Activated CD8-positive, alpha-beta T cell treated with anti-CD3 and anti-CD28 coated beads for 36 hours (primary cell): Measurements from ENCODE around the gene CYB5A. TPM values are rescaled to one million over a fixed set of nuclear protein-coding genes. Genes with fewer than 3 reads are reported as not detected.

Source experiments
- ATAC-seq: fragments of 200-7000 bp; cut with Tn5 transposase; one replicate; pipeline ENCODE4 v1.10.0; 2021; ENCODE audit warnings: mild to moderate bottlenecking, moderate library complexity
- CTCF ChIA-PET: fragments of 350-600 bp; sonication (Branson Sonifier 250); formaldehyde crosslinking; loops from one replicate; lab custom pipeline; 2021; ENCODE audit warnings: antibody characterized with exemption; lab: Charles Lee
- POLR2A ChIA-PET: fragments of 350-600 bp; sonication (Branson Sonifier 250); formaldehyde crosslinking; loops from one replicate; lab custom pipeline; 2021; ENCODE audit warnings: antibody characterized with exemption; lab: Charles Lee
- DNase-seq: peaks from one replicate; pipeline ENCODE4 v3.0.0-alpha.2; 2020
- H3K27ac Mint-ChIP-seq: one replicate; pipeline ENCODE4 v1.8.0; 2021; ENCODE audit warnings: mild to moderate bottlenecking, mixed read lengths
- H3K27me3 Mint-ChIP-seq: one replicate; pipeline ENCODE4 v1.8.0; 2021; ENCODE audit warnings: mixed read lengths
- H3K36me3 Mint-ChIP-seq: one replicate; pipeline ENCODE4 v1.8.0; 2021; ENCODE audit warnings: low read depth, mixed read lengths
- H3K4me1 Mint-ChIP-seq: one replicate; pipeline ENCODE4 v1.8.0; 2021; ENCODE audit warnings: low read depth, mixed read lengths
- H3K4me3 Mint-ChIP-seq: one replicate; pipeline ENCODE4 v1.8.0; 2021; ENCODE audit warnings: mild to moderate bottlenecking, moderate library complexity, mixed read lengths
- H3K9me3 Mint-ChIP-seq: one replicate; pipeline ENCODE4 v1.8.0; 2021; ENCODE audit warnings: mixed read lengths
- intact Hi-C: fragments of 100-400 bp; cut with micrococcal nuclease; formaldehyde crosslinking; loops from one replicate; pipeline ENCODE4 v1.10.0; 2022
- total RNA-seq, 2 experiments: library from RNA; stranded (reverse); gene quantifications; one replicate each; pipeline ENCODE4 v1.2.3, GENCODE V29; 2021
- TF ChIP-seq, protein P1 (sequence below): fragments of 200-600 bp; IDR thresholded peaks from one replicate; pipeline ENCODE4 v1.8.0; 2022; ENCODE audit warnings: antibody characterized with exemption, mild to moderate bottlenecking

CYB5A gene
- total RNA-seq, 2 experiments from 2014 or later: 60.2 to 62.4 TPM

DNA sequence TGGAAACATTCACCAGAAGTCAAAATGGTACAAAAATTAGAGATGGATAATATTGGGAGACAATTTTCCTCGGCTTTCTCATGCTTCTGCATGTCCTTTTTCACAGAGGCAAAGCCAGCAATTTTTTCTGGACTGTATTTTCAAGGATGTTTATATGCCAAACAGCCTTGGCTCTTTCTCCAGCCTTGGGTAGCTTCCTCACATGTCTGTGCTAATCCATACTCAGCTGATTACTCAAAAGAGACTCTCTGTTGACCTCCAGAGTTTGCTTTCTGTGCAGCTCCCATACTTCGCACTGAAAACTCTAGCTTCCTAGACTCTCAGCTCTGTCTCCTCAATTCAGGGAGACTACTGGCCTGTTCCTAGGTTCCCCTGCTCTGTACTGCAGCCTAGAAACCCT is 34.5 kb upstream of the CYB5A start:
- Mint-ChIP-seq H3K4me3 (no peak overlapping the region), H3K27me3 (peaks cover 5% of the 10 kb centered on the region), H3K9me3 (no peaks in the 10 kb centered on the region), H3K36me3 (no peaks in the 10 kb centered on the region), H3K4me1 (no peaks in the 10 kb centered on the region), H3K27ac (no peak overlapping the region)
- ATAC-seq: no peak
- intact Hi-C loops: no loop called here
- ChIA-PET CTCF (no interaction called here), POLR2A (no interaction called here)
- DNase-seq: no peak
- TF ChIP-seq, protein P1, sequence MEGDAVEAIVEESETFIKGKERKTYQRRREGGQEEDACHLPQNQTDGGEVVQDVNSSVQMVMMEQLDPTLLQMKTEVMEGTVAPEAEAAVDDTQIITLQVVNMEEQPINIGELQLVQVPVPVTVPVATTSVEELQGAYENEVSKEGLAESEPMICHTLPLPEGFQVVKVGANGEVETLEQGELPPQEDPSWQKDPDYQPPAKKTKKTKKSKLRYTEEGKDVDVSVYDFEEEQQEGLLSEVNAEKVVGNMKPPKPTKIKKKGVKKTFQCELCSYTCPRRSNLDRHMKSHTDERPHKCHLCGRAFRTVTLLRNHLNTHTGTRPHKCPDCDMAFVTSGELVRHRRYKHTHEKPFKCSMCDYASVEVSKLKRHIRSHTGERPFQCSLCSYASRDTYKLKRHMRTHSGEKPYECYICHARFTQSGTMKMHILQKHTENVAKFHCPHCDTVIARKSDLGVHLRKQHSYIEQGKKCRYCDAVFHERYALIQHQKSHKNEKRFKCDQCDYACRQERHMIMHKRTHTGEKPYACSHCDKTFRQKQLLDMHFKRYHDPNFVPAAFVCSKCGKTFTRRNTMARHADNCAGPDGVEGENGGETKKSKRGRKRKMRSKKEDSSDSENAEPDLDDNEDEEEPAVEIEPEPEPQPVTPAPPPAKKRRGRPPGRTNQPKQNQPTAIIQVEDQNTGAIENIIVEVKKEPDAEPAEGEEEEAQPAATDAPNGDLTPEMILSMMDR: no peak

DNA sequence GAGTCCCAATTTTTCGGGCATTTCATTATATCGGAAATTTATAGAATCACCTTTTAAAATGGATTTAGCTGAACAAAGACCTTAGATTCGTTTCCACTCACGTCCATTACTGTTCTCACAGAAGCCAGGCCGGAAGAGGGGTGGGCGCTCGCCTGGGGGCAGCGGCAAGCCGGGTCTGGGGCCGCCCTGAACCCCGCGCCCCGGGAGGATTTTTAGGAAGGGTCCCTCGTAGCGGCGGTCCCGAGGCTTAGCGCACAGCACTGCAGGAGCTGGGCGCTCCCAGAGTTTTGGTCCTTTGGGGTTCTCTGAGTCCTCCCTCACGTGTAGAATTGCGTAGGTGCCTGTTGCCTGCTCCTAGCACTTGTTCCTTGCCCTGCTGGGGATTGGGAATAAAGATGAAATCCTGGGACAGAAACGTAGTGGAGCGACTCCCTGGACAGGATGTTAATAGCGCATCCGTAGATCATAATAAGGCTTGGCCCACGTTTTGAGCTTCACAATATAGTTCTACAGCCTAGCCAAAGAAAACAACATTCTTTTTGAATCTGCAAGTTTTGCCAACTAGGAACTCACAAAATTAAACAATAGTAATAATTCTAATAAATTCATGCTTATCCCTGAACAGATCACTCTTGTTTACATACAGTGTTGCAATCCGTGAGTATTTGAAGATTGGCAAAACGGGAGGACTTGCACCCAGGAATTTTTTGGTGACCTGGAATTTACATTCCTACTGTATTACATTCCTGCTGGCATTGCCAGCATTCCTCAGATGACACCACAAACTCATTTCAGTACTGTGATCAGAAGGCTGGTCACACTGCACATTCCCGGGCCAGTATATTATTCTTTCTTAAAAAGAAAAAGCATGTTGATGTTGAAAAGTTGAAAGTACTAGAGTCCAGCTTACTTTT is 24.8 kb upstream of the CYB5A start:
- H3K9me3 Mint-ChIP-seq: no peaks in the 10 kb centered on the region
- ChIA-PET POLR2A (interaction anchor here (0.7 kb wide), 1 partner anchor 1720 kb away, joined by 3 read pairs; no protein-coding TSS in a partner anchor), CTCF (interaction anchor here (1.1 kb wide), 1 partner anchor 177 kb away, joined by 3 read pairs; no protein-coding TSS in a partner anchor)
- no peaks in the 10 kb centered on the region for H3K4me1 Mint-ChIP-seq
- H3K36me3 Mint-ChIP-seq: no peaks in the 10 kb centered on the region
- H3K4me3 Mint-ChIP-seq: no peak overlapping the region
- no peak for DNase-seq
- no peak overlapping the region for H3K27ac Mint-ChIP-seq
- no peaks in the 10 kb centered on the region for H3K27me3 Mint-ChIP-seq
- no peak for ATAC-seq
- TF ChIP-seq, protein P1: no peak
- intact Hi-C loops: no loop called here

- no peaks in the 10 kb centered on the region for H3K36me3 Mint-ChIP-seq
- ChIA-PET CTCF (no interaction called here), POLR2A (interaction anchor here (0.7 kb wide), 1 partner anchor 1721 kb away, joined by 3 read pairs; no protein-coding TSS in a partner anchor)
- TF ChIP-seq, protein P1: no peak
- H3K4me1 Mint-ChIP-seq: no peaks in the 10 kb centered on the region
- H3K27me3 Mint-ChIP-seq: peaks cover 2% of the 10 kb centered on the region
- no peak within 1 kb of the TSS for H3K27ac Mint-ChIP-seq
- no peaks in the 10 kb centered on the region for H3K9me3 Mint-ChIP-seq
- ATAC-seq: no peak
- H3K4me3 Mint-ChIP-seq: no peak within 1 kb of the TSS
- no peak for DNase-seq
- intact Hi-C loops: no loop called here
These were observed 23.9 kb upstream of the CYB5A start, which contains the start of gene C18orf63 for GRCh38 chr18:74315464-74316256. Gene C18orf63 (plus strand): TSS chr18:74315839. CDS start chr18:74317866, 2,027 bp downstream.

DNA sequence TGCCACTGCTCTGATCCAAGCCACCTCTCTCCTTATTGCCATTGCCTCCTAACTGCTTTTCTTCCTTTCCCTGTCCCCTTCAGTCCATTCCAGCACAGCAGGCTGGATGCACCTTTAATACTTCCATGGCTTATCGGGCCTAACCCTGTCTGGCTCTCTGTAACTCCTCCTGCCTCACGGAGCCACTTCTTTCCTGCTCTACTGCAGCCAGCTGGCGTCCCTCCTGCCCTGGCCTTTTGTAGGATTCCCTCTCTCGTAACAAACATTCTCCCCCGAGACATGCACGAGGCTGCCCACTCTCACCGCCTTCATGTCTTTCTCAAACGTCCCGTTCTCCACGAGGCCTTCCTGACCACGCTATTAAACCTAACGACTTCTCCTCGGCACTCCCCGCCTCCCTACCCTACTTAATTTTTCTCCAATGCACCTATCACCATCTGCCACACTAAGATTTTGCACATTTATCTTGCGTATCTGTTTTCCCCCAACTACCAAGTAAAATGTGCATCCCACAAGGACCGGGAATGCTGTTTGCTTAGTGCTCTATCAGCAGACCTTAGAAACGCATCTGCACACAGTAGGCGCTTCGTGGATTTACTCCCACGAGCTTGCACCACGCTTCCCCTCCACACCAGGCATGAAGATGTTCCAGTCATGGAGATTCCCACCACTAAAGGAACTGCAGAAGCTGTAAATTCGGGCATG is 23.1 kb upstream of the CYB5A start:
- no peak overlapping the region for H3K27ac Mint-ChIP-seq
- TF ChIP-seq, protein P1: no peak
- H3K4me3 Mint-ChIP-seq: no peak overlapping the region
- CTCF ChIA-PET: no interaction called here
- POLR2A ChIA-PET: no interaction called here
- DNase-seq (no peak), ATAC-seq (no peak)
- H3K36me3 Mint-ChIP-seq: no peaks in the 10 kb centered on the region
- H3K9me3 Mint-ChIP-seq: no peaks in the 10 kb centered on the region
- H3K4me1 Mint-ChIP-seq: peaks cover 2% of the 10 kb centered on the region
- intact Hi-C loops: no loop called here
- H3K27me3 Mint-ChIP-seq: peaks cover 8% of the 10 kb centered on the region
